ENCODE results near the gene TMEM121B.

DNA sequence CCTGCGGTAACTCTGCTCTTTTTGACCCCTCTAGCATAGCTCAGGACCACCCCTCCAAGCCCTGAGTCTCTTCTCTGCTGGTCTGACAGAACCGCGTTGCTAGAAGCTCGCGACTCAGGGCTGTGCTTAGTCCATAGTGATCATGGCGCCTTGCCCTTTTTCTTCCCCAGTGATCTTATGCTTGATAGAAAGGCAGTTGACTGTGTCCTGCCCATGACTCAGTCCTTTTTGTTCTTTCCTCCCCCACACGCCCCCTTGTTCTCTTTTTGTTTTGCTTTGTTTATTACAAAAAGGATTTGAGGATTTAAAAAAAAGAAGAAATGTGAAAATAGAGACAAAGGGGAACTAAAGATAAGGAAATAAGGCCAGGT, 18.9 kb downstream of the TMEM121B start:
- TF ChIP-seq POLR2A (IDR thresholded peaks at IDR 0.05; ENCODE audit: low read length) (no peak), GATA1 (IDR thresholded peaks at IDR 0.05; ENCODE audit: low read depth, low read length) (no peak)
